ENCODE data around the gene MRPS12. TPM values are rescaled to one million over a fixed set of nuclear protein-coding genes. Genes with fewer than 3 reads are reported as not detected.

MRPS12 gene
- total RNA-seq, 1 donor from 2014 or later, result 30.0 TPM

- no peak for DNase-seq (ENCODE audit: low spot score)
Observed at GRCh38 chr19:38975214-38975860, 44.6 kb downstream of the MRPS12 start, which contains the start of gene FBXO17. Gene FBXO17, minus strand, starts transcription at chr19:38975742. Its CDS starts 25,423 bp downstream, at chr19:38950319.

- DNase-seq (ENCODE audit: low spot score), result peak; percentile 25
Observed at GRCh38 chr19:38975861-38976271, 45.1 kb downstream of the MRPS12 start.

GRCh38 chr19:38977445-38978325, 46.9 kb downstream of the MRPS12 start:
- no peak for DNase-seq (ENCODE audit: low spot score)

GRCh38 chr19:38978326-38978689, 47.6 kb downstream of the MRPS12 start:
- DNase-seq (ENCODE audit: low spot score), result no peak

GRCh38 chr19:38979812-38980211, 49.1 kb downstream of the MRPS12 start:
- DNase-seq (ENCODE audit: low spot score), result no peak

GRCh38 chr19:38980583-38981374, 50.0 kb downstream of the MRPS12 start:
- no peak for DNase-seq (ENCODE audit: low spot score)

Other genes with a start within 250 kb of the MRPS12 start
- 206 TPM for gene CAPN12, start 186.5 kb upstream of the MRPS12 start, total RNA-seq
- not detected for gene LGALS7, start 157.4 kb upstream of the MRPS12 start, total RNA-seq
- 3.1 TPM for gene LGALS7B, start 141.7 kb upstream of the MRPS12 start, total RNA-seq
- gene LGALS4, start 118.0 kb upstream of the MRPS12 start, total RNA-seq, result 1,935 TPM
- 205 TPM for gene ECH1, start 99.2 kb upstream of the MRPS12 start, total RNA-seq
- gene HNRNPL, start 81.0 kb upstream of the MRPS12 start, total RNA-seq, result 284 TPM
- 11.9 TPM for gene RINL, start 52.7 kb upstream of the MRPS12 start, total RNA-seq
- 63.0 TPM for gene SIRT2, start 31.3 kb upstream of the MRPS12 start, total RNA-seq
- 23.1 TPM for gene NFKBIB, start 31.0 kb upstream of the MRPS12 start, total RNA-seq
- gene CCER2, start 18.8 kb upstream of the MRPS12 start, total RNA-seq, result 0.55 TPM
- 24.9 TPM for gene SARS2, start 181 bp upstream of the MRPS12 start, total RNA-seq
- gene FBXO17, start 44.8 kb downstream of the MRPS12 start, total RNA-seq, result 19.1 TPM
- gene FBXO27, start 101.6 kb downstream of the MRPS12 start, total RNA-seq, result 28.1 TPM
- 7.3 TPM for gene ACP7, start 153.4 kb downstream of the MRPS12 start, total RNA-seq
- 89.3 TPM for gene PAK4, start 194.8 kb downstream of the MRPS12 start, total RNA-seq